ENCODE measurements around the gene MBTPS1.

The MBTPS1 gene

GRCh38 chr16:84029297-84030047 is 87.3 kb downstream of the MBTPS1 start:
- H3K27ac ChIP-seq: no peak overlapping the region
- no peak for TF ChIP-seq ZFX (IDR thresholded peaks at IDR 0.05; ENCODE audit: borderline replicate concordance)
- TF ChIP-seq, protein P1, sequence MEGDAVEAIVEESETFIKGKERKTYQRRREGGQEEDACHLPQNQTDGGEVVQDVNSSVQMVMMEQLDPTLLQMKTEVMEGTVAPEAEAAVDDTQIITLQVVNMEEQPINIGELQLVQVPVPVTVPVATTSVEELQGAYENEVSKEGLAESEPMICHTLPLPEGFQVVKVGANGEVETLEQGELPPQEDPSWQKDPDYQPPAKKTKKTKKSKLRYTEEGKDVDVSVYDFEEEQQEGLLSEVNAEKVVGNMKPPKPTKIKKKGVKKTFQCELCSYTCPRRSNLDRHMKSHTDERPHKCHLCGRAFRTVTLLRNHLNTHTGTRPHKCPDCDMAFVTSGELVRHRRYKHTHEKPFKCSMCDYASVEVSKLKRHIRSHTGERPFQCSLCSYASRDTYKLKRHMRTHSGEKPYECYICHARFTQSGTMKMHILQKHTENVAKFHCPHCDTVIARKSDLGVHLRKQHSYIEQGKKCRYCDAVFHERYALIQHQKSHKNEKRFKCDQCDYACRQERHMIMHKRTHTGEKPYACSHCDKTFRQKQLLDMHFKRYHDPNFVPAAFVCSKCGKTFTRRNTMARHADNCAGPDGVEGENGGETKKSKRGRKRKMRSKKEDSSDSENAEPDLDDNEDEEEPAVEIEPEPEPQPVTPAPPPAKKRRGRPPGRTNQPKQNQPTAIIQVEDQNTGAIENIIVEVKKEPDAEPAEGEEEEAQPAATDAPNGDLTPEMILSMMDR (IDR thresholded peaks at IDR 0.05): no peak

- TF ChIP-seq, protein P1 (IDR thresholded peaks at IDR 0.05): no peak
- TF ChIP-seq ZFX (IDR thresholded peaks at IDR 0.05; ENCODE audit: borderline replicate concordance): no peak
- H3K27ac ChIP-seq: no peak overlapping the region
Measured at GRCh38 chr16:84027625-84028024, 89.1 kb downstream of the MBTPS1 start.

GRCh38 chr16:84026606-84027005 is 90.1 kb downstream of the MBTPS1 start:
- no peak overlapping the region for H3K27ac ChIP-seq
- TF ChIP-seq ZFX (IDR thresholded peaks at IDR 0.05; ENCODE audit: borderline replicate concordance): no peak
- TF ChIP-seq, protein P1 (IDR thresholded peaks at IDR 0.05): no peak

- no peak overlapping the region for H3K27ac ChIP-seq
- TF ChIP-seq, protein P1 (IDR thresholded peaks at IDR 0.05): no peak
- no peak for TF ChIP-seq ZFX (IDR thresholded peaks at IDR 0.05; ENCODE audit: borderline replicate concordance)
Measured at GRCh38 chr16:84024854-84025253, 91.9 kb downstream of the MBTPS1 start.

GRCh38 chr16:84022644-84023043 is 94.1 kb downstream of the MBTPS1 start:
- TF ChIP-seq, protein P1 (IDR thresholded peaks at IDR 0.05): no peak
- no peak for TF ChIP-seq ZFX (IDR thresholded peaks at IDR 0.05; ENCODE audit: borderline replicate concordance)

GRCh38 chr16:84021488-84021887 is 95.3 kb downstream of the MBTPS1 start:
- TF ChIP-seq ZFX (IDR thresholded peaks at IDR 0.05; ENCODE audit: borderline replicate concordance): no peak
- TF ChIP-seq, protein P1 (IDR thresholded peaks at IDR 0.05): no peak
- H3K27ac ChIP-seq: no peak overlapping the region

More at GRCh38 chr16:84022644-84023043, 94.1 kb downstream of the MBTPS1 start:
- no peak overlapping the region for H3K27ac ChIP-seq

DNA sequence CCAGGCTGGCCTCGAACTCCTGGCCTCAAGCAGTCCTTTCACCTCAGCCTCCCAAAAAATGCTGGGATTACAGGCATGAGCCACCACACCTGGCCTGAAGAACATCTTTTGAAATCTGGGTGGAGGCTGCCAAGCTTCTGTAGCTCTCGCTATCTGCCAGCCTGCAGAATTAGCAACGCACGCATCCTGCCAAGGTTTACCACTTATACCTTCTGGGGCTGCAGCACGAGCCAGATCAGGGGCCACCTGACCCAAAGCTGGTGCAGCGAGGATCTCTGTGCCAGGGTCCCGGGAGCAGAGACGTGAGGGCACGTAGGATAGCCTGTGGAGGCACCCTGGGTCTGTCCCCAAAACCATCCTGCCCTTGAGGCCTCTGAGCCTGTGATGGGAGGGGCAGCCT is 96.4 kb downstream of the MBTPS1 start:
- TF ChIP-seq, protein P1 (IDR thresholded peaks at IDR 0.05): no peak
- TF ChIP-seq ZFX (IDR thresholded peaks at IDR 0.05; ENCODE audit: borderline replicate concordance): no peak
- no peak overlapping the region for H3K27ac ChIP-seq

Data from 22Rv1 (cell line).